ENCODE measurements around the gene TUFT1. TPM values are rescaled to one million over a fixed set of nuclear protein-coding genes. Genes with fewer than 3 reads are reported as not detected.

TUFT1 gene
- total and polyA plus RNA-seq, 2 of the 8 experiments (the other 6 are each of a cell fraction or from before 2014, with no cell fraction given), result 7.3 to 10.4 TPM

DNA sequence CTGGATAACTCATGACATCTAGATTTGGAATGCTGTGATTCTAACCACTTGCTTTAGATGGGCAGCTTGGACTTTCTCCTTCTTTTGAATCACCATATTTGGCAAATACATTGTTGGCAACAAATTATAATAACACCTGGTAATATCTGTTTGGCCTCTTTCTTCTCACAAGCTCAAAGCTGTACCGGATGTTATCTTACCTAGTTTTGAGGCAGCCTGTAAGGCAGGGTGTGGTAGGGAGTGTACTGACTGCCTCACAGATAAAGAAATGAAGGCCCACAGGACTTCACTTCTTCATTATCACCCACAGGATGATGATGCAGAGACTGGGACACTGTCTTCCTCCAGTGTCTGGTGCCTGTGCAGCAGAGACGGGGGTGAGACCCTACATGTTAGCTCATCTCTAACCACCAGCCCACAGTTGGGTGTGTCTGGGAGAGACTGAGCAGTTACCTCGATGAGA lies 28.5 kb downstream of the TUFT1 start:
- Histone ChIP-seq H2BK5ac (ENCODE audit: low read depth, low read length) (no peak overlapping the region), H3K56ac (replicated peaks; ENCODE audit: insufficient read length, low read depth, low read length) (no peak overlapping the region), H3K23me2 (ENCODE audit: low read depth, low read length) (no peaks in the 10 kb centered on the region), H3K9ac (replicated peaks in 1 of 4; ENCODE audit: extremely low read depth in 1 of 4, low read depth in 3 of 4, low read length in 3 of 4) (no peak overlapping the region), H2BK15ac (ENCODE audit: low read length) (no peak overlapping the region), H3K27me3 (replicated peaks in 1 of 4; ENCODE audit: control insufficient read depth in 3 of 4, extremely low read depth in 1 of 4, insufficient read depth in 3 of 4, low read length in 3 of 4) (no peaks in the 10 kb centered on the region), H2BK120ac (replicated peaks; ENCODE audit: low read depth, low read length) (no peak overlapping the region), H3K4me3 (ENCODE audit: extremely low read depth in 1 of 4, insufficient read depth in 2 of 4, low read depth in 3 of 4, low read length in 4 of 4) (no peak overlapping the region), H3K79me1 (ENCODE audit: low read depth, low read length) (no peaks in the 10 kb centered on the region), H3K27ac (ENCODE audit: low read depth, low read length) (no peak overlapping the region), H3K23ac (ENCODE audit: insufficient read length) (no peak overlapping the region), H4K8ac (ENCODE audit: extremely low read depth, insufficient read depth, low read length) (no peak overlapping the region), H3K9me3 (ENCODE audit: insufficient read depth in 2 of 2, low read depth in 1 of 2, low read length in 1 of 2) (no peaks in the 10 kb centered on the region), H3K18ac (ENCODE audit: extremely low read depth, low read length) (no peak overlapping the region), H2BK20ac (ENCODE audit: low read length) (no peak overlapping the region), H3K4ac (replicated peaks; ENCODE audit: insufficient read length, low read depth, low read length) (no peak overlapping the region), H4K5ac (ENCODE audit: insufficient read length, low read depth, low read length) (no peak overlapping the region), H3K4me1 (replicated peaks in 1 of 4; ENCODE audit: control insufficient read depth in 3 of 4, insufficient read depth in 4 of 4, low read length in 3 of 4) (no peaks in the 10 kb centered on the region), H3K4me2 (ENCODE audit: insufficient read depth in 1 of 2, low read depth in 2 of 2, low read length in 2 of 2) (no peak overlapping the region), H4K91ac (replicated peaks; ENCODE audit: insufficient read length, low read length) (no peak overlapping the region), H2BK12ac (ENCODE audit: low read depth, low read length) (no peak overlapping the region), H2AFZ (ENCODE audit: low read length) (no peak overlapping the region), H3K36me3 (ENCODE audit: control insufficient read depth in 2 of 4, insufficient read depth in 4 of 4, low read length in 3 of 4) (peaks cover 2 to 28% (median 10%) of the 10 kb centered on the region in 4 experiments; a peak in 6 of 8 replicates), H2AK5ac (ENCODE audit: low read depth, low read length) (no peak overlapping the region), H3K79me2 (ENCODE audit: control insufficient read depth in 1 of 2, insufficient read depth in 2 of 2, low read length in 2 of 2) (no peaks in the 10 kb centered on the region), H3K14ac (ENCODE audit: insufficient read length) (no peak overlapping the region), H4K20me1 (replicated peaks in 1 of 2; ENCODE audit: control insufficient read depth in 1 of 2, insufficient read depth in 2 of 2, low read length in 2 of 2) (no peaks in the 10 kb centered on the region)
- DNase-seq (ENCODE audit: low read depth in 1 of 2, low spot score in 2 of 2) (no peak), FAIRE-seq (no peak)
- 95% methylated on average over 3 of the region's 3 CpGs; no CpG with 5 or more reads in 1 of the 2 experiments for WGBS, 2 experiments (ENCODE audit: extremely low coverage in 1 of 2, insufficient coverage in 1 of 2, insufficient read length in 1 of 2, insufficient replicate concordance in 2 of 2, low coverage in 1 of 2, low lambda C conversion rate in 2 of 2, missing lambda C conversion rate in 1 of 2)
- POLR2A ChIA-PET (ENCODE audit: partially characterized antibody), result interaction anchor here (0.7 to 1.7 kb wide), 3 partner anchors 14 to 271 kb away, joined by 3 to 11 read pairs (median 3); partner anchors contain the start of genes C2CD4D and TUFT1
- CTCF ChIA-PET (ENCODE audit: partially characterized antibody), result interaction anchor here (1.3 kb wide), 1 partner anchor 20 kb away, joined by 3 read pairs; no protein-coding TSS in a partner anchor
- no peak for TF ChIP-seq CHD2 (IDR thresholded peaks at IDR 0.05; ENCODE audit: low read length)
- TF ChIP-seq CBX8 (IDR thresholded peaks at IDR 0.05; ENCODE audit: borderline replicate concordance, low read depth, low read length), result no peak
- no peak for TF ChIP-seq SUZ12 (IDR thresholded peaks at IDR 0.05; ENCODE audit: low read length)
- no peak for TF ChIP-seq CBX5 (IDR thresholded peaks at IDR 0.05; ENCODE audit: low read depth, low read length)
- TF ChIP-seq BRCA1 (IDR thresholded peaks at IDR 0.05; ENCODE audit: low read depth, low read length), result no peak
- TF ChIP-seq KDM5A (IDR thresholded peaks at IDR 0.05; ENCODE audit: low read length), result no peak
- no peak for TF ChIP-seq KDM4A (IDR thresholded peaks at IDR 0.05; ENCODE audit: low read depth, low read length, severe bottlenecking)
- no peak for TF ChIP-seq KDM1A (IDR thresholded peaks at IDR 0.05; ENCODE audit: borderline replicate concordance, low read length)
- TF ChIP-seq, protein P1, sequence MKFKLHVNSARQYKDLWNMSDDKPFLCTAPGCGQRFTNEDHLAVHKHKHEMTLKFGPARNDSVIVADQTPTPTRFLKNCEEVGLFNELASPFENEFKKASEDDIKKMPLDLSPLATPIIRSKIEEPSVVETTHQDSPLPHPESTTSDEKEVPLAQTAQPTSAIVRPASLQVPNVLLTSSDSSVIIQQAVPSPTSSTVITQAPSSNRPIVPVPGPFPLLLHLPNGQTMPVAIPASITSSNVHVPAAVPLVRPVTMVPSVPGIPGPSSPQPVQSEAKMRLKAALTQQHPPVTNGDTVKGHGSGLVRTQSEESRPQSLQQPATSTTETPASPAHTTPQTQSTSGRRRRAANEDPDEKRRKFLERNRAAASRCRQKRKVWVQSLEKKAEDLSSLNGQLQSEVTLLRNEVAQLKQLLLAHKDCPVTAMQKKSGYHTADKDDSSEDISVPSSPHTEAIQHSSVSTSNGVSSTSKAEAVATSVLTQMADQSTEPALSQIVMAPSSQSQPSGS (IDR thresholded peaks at IDR 0.05; ENCODE audit: low read length), result no peak
- TF ChIP-seq NRF1 (IDR thresholded peaks at IDR 0.05; ENCODE audit: low read depth, low read length), result no peak
- no peak for TF ChIP-seq HDAC6 (IDR thresholded peaks at IDR 0.05; ENCODE audit: low read depth, low read length)
- TF ChIP-seq POU5F1 (IDR thresholded peaks at IDR 0.05; ENCODE audit: low read depth, low read length), result no peak
- no peak for TF ChIP-seq SP1 (IDR thresholded peaks at IDR 0.05; ENCODE audit: low read depth, low read length)
